ENCODE results near the gene UBTD2.
A peak's percentile ranks its signal among the peaks of the same experiment; 100 is the strongest.

The UBTD2 gene

GRCh38 chr5:172188893-172189692, 94.5 kb downstream of the UBTD2 start:
- peak overlapping the region; percentile 52 to 99 (median 96) for H3K4me2 ChIP-seq
- H3K9me3 ChIP-seq (replicated peaks in 1 of 11) = no peaks in the 10 kb centered on the region
- H3K27ac ChIP-seq = peak overlapping the region in 6 of 11 experiments; percentile 87 to 96 (median 94); a peak in 6 of 22 replicates
- H3K4me1 ChIP-seq = peaks cover 11 to 35% (median 28%) of the 10 kb centered on the region in 10 experiments
- peaks cover 0 to 36% (median 10%) of the 10 kb centered on the region in 11 experiments; a peak in 12 of 22 replicates for H4K20me1 ChIP-seq
- TF ChIP-seq Cebpa-rat (IDR thresholded peaks at IDR 0.05) = no peak
- H3K4me3 ChIP-seq = peak overlapping the region; percentile 78 to 100 (median 98)
- H3K27me3 ChIP-seq = no peaks in the 10 kb centered on the region
- H3K9ac ChIP-seq = peak overlapping the region; percentile 46 to 97 (median 93); a peak in 21 of 22 replicates
- peaks cover 0 to 13% (median 5%) of the 10 kb centered on the region in 11 experiments; a peak in 16 of 22 replicates for H3K36me3 ChIP-seq

- Histone ChIP-seq H4K20me1 (peaks cover 0 to 44% (median 10%) of the 10 kb centered on the region in 11 experiments; a peak in 13 of 22 replicates), H3K4me1 (peaks cover 20 to 43% (median 36%) of the 10 kb centered on the region in 10 experiments), H3K9me3 (replicated peaks in 1 of 11) (no peaks in the 10 kb centered on the region), H3K4me3 (peak within 1 kb of the TSS; percentile 78 to 100 (median 98)), H3K9ac (peak within 1 kb of the TSS; percentile 86 to 97 (median 94)), H3K27ac (peak within 1 kb of the TSS; percentile 87 to 96 (median 92)), H3K36me3 (peaks cover 0 to 21% (median 14%) of the 10 kb centered on the region in 11 experiments; a peak in 18 of 22 replicates), H3K27me3 (no peaks in the 10 kb centered on the region), H3K4me2 (peak within 1 kb of the TSS; percentile 89 to 99 (median 97))
- TF ChIP-seq Cebpa-rat (IDR thresholded peaks at IDR 0.05) = no peak
Observed at GRCh38 chr5:172188033-172188892, 95.3 kb downstream of the UBTD2 start, which contains the start of gene STK10. STK10 (minus strand) TSS chr5:172188224; CDS start chr5:172188042, 182 bp downstream.

- no peaks in the 10 kb centered on the region for H3K27me3 ChIP-seq
- no peaks in the 10 kb centered on the region for H3K9me3 ChIP-seq (replicated peaks in 1 of 11)
- peaks cover 0 to 52% (median 12%) of the 10 kb centered on the region in 11 experiments; a peak in 13 of 22 replicates for H4K20me1 ChIP-seq
- H3K36me3 ChIP-seq = peaks cover 0 to 30% (median 21%) of the 10 kb centered on the region in 11 experiments; a peak in 18 of 22 replicates
- H3K4me1 ChIP-seq = peaks cover 28 to 52% (median 45%) of the 10 kb centered on the region in 10 experiments
- no peak for TF ChIP-seq Cebpa-rat (IDR thresholded peaks at IDR 0.05)
- H3K9ac ChIP-seq = peak overlapping the region; percentile 86 to 97 (median 94)
- H3K27ac ChIP-seq = peak overlapping the region; percentile 87 to 96 (median 92)
- peak overlapping the region; percentile 78 to 100 (median 98) for H3K4me3 ChIP-seq
- peak overlapping the region; percentile 89 to 99 (median 97) for H3K4me2 ChIP-seq
Observed at GRCh38 chr5:172187118-172188032, 96.2 kb downstream of the UBTD2 start.

- H3K4me3 ChIP-seq = peak overlapping the region; percentile 78 to 100 (median 98)
- peak overlapping the region; percentile 86 to 97 (median 94) for H3K9ac ChIP-seq
- no peaks in the 10 kb centered on the region for H3K9me3 ChIP-seq (replicated peaks in 1 of 11)
- H3K27me3 ChIP-seq = no peaks in the 10 kb centered on the region
- H3K4me1 ChIP-seq = peaks cover 40 to 63% (median 57%) of the 10 kb centered on the region in 10 experiments
- H4K20me1 ChIP-seq = peaks cover 2 to 62% (median 12%) of the 10 kb centered on the region in 11 experiments; a peak in 13 of 22 replicates
- H3K27ac ChIP-seq = peak overlapping the region; percentile 87 to 96 (median 92)
- peak overlapping the region; percentile 89 to 99 (median 97) for H3K4me2 ChIP-seq
- no peak for TF ChIP-seq Cebpa-rat (IDR thresholded peaks at IDR 0.05)
- H3K36me3 ChIP-seq = peaks cover 0 to 39% (median 27%) of the 10 kb centered on the region in 11 experiments; a peak in 18 of 22 replicates
Observed at GRCh38 chr5:172186114-172186695, 97.4 kb downstream of the UBTD2 start.

GRCh38 chr5:172185096-172185461, 98.5 kb downstream of the UBTD2 start:
- Histone ChIP-seq H3K9ac (peak overlapping the region; percentile 86 to 97 (median 94)), H3K4me3 (peak overlapping the region; percentile 78 to 100 (median 98)), H3K27me3 (no peaks in the 10 kb centered on the region), H3K27ac (peak overlapping the region; percentile 87 to 96 (median 92)), H3K4me2 (peak overlapping the region; percentile 89 to 99 (median 97)), H3K36me3 (peaks cover 4 to 45% (median 27%) of the 10 kb centered on the region in 11 experiments; a peak in 18 of 22 replicates), H4K20me1 (peaks cover 5 to 74% (median 12%) of the 10 kb centered on the region in 11 experiments; a peak in 15 of 22 replicates), H3K9me3 (replicated peaks in 1 of 11) (no peaks in the 10 kb centered on the region), H3K4me1 (peaks cover 51 to 74% (median 67%) of the 10 kb centered on the region in 10 experiments)
- TF ChIP-seq Cebpa-rat (IDR thresholded peaks at IDR 0.05) = no peak

GRCh38 chr5:172183881-172184280, 99.7 kb downstream of the UBTD2 start:
- H3K4me1 ChIP-seq = peaks cover 59 to 78% (median 74%) of the 10 kb centered on the region in 10 experiments
- peak overlapping the region in 7 of 10 experiments; percentile 90 to 100 (median 99); a peak in 12 of 20 replicates for H3K4me3 ChIP-seq
- H3K27me3 ChIP-seq = no peaks in the 10 kb centered on the region
- H3K9ac ChIP-seq = peak overlapping the region; percentile 86 to 97 (median 94); a peak in 21 of 22 replicates
- no peaks in the 10 kb centered on the region for H3K9me3 ChIP-seq (replicated peaks in 1 of 11)
- H3K27ac ChIP-seq = peak overlapping the region; percentile 87 to 96 (median 92)
- no peak for TF ChIP-seq Cebpa-rat (IDR thresholded peaks at IDR 0.05)
- peak overlapping the region; percentile 89 to 99 (median 97) for H3K4me2 ChIP-seq
- H4K20me1 ChIP-seq = peaks cover 5 to 77% (median 12%) of the 10 kb centered on the region in 11 experiments; a peak in 15 of 22 replicates
- H3K36me3 ChIP-seq = peaks cover 4 to 45% (median 27%) of the 10 kb centered on the region in 11 experiments; a peak in 18 of 22 replicates

GRCh38 chr5:172182291-172182690, 101.3 kb downstream of the UBTD2 start:
- 0 out of 22 replicates have a peak overlapping the region, but pooled peaks of 2 of the 11 experiments have one; percentile 3 to 94 for H3K9ac ChIP-seq
- H3K27ac ChIP-seq = peak overlapping the region in 9 of 11 experiments; percentile 30 to 96 (median 94); a peak in 16 of 22 replicates
- no peaks in the 10 kb centered on the region for H3K27me3 ChIP-seq
- no peaks in the 10 kb centered on the region for H3K9me3 ChIP-seq (replicated peaks in 1 of 11)
- H3K36me3 ChIP-seq = peaks cover 4 to 54% (median 31%) of the 10 kb centered on the region in 11 experiments; a peak in 18 of 22 replicates
- peak overlapping the region; percentile 89 to 99 (median 97); a peak in 18 of 22 replicates for H3K4me2 ChIP-seq
- peaks cover 5 to 81% (median 13%) of the 10 kb centered on the region in 11 experiments; a peak in 15 of 22 replicates for H4K20me1 ChIP-seq
- peak overlapping the region in 1 of 10 experiments; percentile 9; a peak in 1 of 20 replicates for H3K4me3 ChIP-seq
- TF ChIP-seq Cebpa-rat (IDR thresholded peaks at IDR 0.05) = 0 out of 22 replicates have a peak, but pooled peaks of 1 of the 11 experiments have one; percentile 9
- peaks cover 74 to 94% (median 90%) of the 10 kb centered on the region in 10 experiments for H3K4me1 ChIP-seq
